Measurements from ENCODE around the gene NTM.

NTM gene

DNA sequence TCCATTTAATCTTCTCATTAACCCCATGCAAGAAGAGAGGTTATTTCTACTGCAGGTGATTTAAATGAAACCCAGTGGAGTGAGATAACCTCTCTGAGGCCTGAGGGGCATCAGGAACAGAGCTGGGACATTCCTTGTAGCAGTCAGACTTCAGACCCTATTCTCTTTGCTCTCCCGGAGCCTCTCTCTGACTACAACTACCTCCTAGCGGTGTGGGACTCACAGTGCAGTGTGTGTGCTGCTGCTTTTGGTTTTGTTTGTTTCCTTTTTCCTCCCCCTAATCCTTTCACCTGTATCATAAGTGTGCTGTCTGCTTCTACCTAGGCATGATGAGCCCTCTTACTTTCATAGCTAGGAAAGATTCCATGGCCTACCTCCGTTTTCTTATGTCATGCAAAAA lies 769.6 kb downstream of the NTM start:
- Histone ChIP-seq H3K9me2 (replicated peaks; ENCODE audit: low read depth, low read length) (no peaks in the 10 kb centered on the region), H4K20me1 (ENCODE audit: insufficient read depth, low read length, poor library complexity, severe bottlenecking) (no peaks in the 10 kb centered on the region), H3K4me3 (ENCODE audit: low read length, poor library complexity, severe bottlenecking) (no peak overlapping the region), H3K27me3 (ENCODE audit: insufficient read depth, low read length, poor library complexity, severe bottlenecking) (no peaks in the 10 kb centered on the region), H3F3A (ENCODE audit: low read depth) (no peaks in the 10 kb centered on the region), H3K9ac (ENCODE audit: low read depth, low read length, poor library complexity, severe bottlenecking) (no peak overlapping the region), H3K36me3 (ENCODE audit: insufficient read depth, low read length) (no peaks in the 10 kb centered on the region), H3K4me2 (ENCODE audit: low read depth, low read length, poor library complexity, severe bottlenecking) (no peak overlapping the region), H3K9me3 (ENCODE audit: insufficient read depth, low read depth, low read length) (no peaks in the 10 kb centered on the region), H3K79me2 (ENCODE audit: insufficient read depth, low read length) (no peaks in the 10 kb centered on the region), H3K4me1 (ENCODE audit: insufficient read depth, low read length, poor library complexity, severe bottlenecking) (no peaks in the 10 kb centered on the region), H2AFZ (ENCODE audit: low read length) (no peak overlapping the region)
- no peak for TF ChIP-seq CTCF (conservative IDR thresholded peaks at IDR 0.05; ENCODE audit: low read length)
- no peak for TF ChIP-seq EZH2phosphoT487 (IDR thresholded peaks at IDR 0.05; ENCODE audit: borderline replicate concordance)

DNA sequence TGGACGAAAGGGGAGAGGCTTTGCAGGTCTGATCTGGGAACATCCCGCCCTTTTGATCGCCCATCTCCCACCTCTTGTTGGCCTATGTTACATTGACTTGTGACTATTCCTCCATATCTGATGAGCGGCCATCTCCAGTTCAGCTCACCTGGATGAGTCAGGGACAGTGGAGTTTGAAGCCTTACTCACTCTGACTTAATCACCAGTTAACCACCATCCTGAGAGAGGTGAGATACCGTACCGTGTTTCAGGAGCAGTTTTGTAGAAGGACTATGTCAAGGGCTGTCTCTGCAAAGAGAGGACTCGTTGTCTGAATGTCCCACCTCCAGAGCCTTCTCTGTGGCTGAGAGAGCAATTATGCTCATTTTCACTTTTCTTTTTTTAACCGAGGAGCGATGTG lies 771.7 kb downstream of the NTM start:
- Histone ChIP-seq H2AFZ (ENCODE audit: low read length) (no peak overlapping the region), H3K4me1 (ENCODE audit: insufficient read depth, low read length, poor library complexity, severe bottlenecking) (no peaks in the 10 kb centered on the region), H3K9me3 (ENCODE audit: insufficient read depth, low read depth, low read length) (no peaks in the 10 kb centered on the region), H3K9ac (ENCODE audit: low read depth, low read length, poor library complexity, severe bottlenecking) (no peak overlapping the region), H3K36me3 (ENCODE audit: insufficient read depth, low read length) (no peaks in the 10 kb centered on the region), H3K4me2 (ENCODE audit: low read depth, low read length, poor library complexity, severe bottlenecking) (no peak overlapping the region), H4K20me1 (ENCODE audit: insufficient read depth, low read length, poor library complexity, severe bottlenecking) (no peaks in the 10 kb centered on the region), H3K4me3 (ENCODE audit: low read length, poor library complexity, severe bottlenecking) (no peak overlapping the region), H3K9me2 (replicated peaks; ENCODE audit: low read depth, low read length) (no peaks in the 10 kb centered on the region), H3F3A (ENCODE audit: low read depth) (no peaks in the 10 kb centered on the region), H3K27me3 (ENCODE audit: insufficient read depth, low read length, poor library complexity, severe bottlenecking) (no peaks in the 10 kb centered on the region), H3K79me2 (ENCODE audit: insufficient read depth, low read length) (no peaks in the 10 kb centered on the region)
- TF ChIP-seq CTCF (conservative IDR thresholded peaks at IDR 0.05; ENCODE audit: low read length), result no peak
- no peak for TF ChIP-seq EZH2phosphoT487 (IDR thresholded peaks at IDR 0.05; ENCODE audit: borderline replicate concordance)

DNA sequence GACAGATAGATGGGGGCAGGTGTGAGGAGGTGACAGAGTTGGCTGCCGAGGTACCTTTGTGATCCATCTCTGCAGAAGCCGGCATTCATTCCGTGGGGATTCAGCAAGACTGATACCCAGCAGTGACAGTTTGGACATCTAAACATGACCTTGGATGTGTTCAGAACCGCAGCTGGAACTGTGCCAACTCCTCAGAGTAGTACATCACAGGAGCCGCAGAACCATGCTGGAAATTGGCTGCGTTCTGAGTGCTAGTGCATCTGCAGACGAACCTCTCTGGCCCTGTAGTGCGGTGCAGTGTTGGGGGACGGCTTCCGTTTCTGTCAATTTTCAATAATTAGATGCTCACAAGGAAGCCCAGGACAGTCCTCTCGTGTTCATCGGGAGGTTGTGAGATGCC lies 772.1 kb downstream of the NTM start:
- TF ChIP-seq CTCF (conservative IDR thresholded peaks at IDR 0.05; ENCODE audit: low read length) (no peak), EZH2phosphoT487 (IDR thresholded peaks at IDR 0.05; ENCODE audit: borderline replicate concordance) (no peak)
- H3K9me3 ChIP-seq (ENCODE audit: insufficient read depth, low read depth, low read length), result no peaks in the 10 kb centered on the region
- H3K4me2 ChIP-seq (ENCODE audit: low read depth, low read length, poor library complexity, severe bottlenecking), result no peak overlapping the region
- H4K20me1 ChIP-seq (ENCODE audit: insufficient read depth, low read length, poor library complexity, severe bottlenecking), result no peaks in the 10 kb centered on the region
- H3K9ac ChIP-seq (ENCODE audit: low read depth, low read length, poor library complexity, severe bottlenecking), result no peak overlapping the region
- no peaks in the 10 kb centered on the region for H3F3A ChIP-seq (ENCODE audit: low read depth)
- no peaks in the 10 kb centered on the region for H3K27me3 ChIP-seq (ENCODE audit: insufficient read depth, low read length, poor library complexity, severe bottlenecking)
- no peaks in the 10 kb centered on the region for H3K79me2 ChIP-seq (ENCODE audit: insufficient read depth, low read length)
- H3K36me3 ChIP-seq (ENCODE audit: insufficient read depth, low read length), result no peaks in the 10 kb centered on the region
- H3K9me2 ChIP-seq (replicated peaks; ENCODE audit: low read depth, low read length), result no peaks in the 10 kb centered on the region
- H2AFZ ChIP-seq (ENCODE audit: low read length), result no peak overlapping the region
- H3K4me1 ChIP-seq (ENCODE audit: insufficient read depth, low read length, poor library complexity, severe bottlenecking), result no peaks in the 10 kb centered on the region
- no peak overlapping the region for H3K4me3 ChIP-seq (ENCODE audit: low read length, poor library complexity, severe bottlenecking)

Measured in Loucy (cell line).